Osteoblast (primary cell): ENCODE results near the gene FREM1. TPM values are rescaled to one million over a fixed set of nuclear protein-coding genes. Genes with fewer than 3 reads are reported as not detected.

ENCODE experiments used
- DNase-seq: peaks from one replicate; pipeline ENCODE4 v3.0.0; 2011; ENCODE audit warnings: low spot score, mixed read lengths; ENCODE audit not compliant: insufficient read length; ENCODE audit errors: missing footprints
- H2AFZ ChIP-seq: 2 replicates; pipeline ENCODE4 v1.6.0; 2011; ENCODE audit warnings: mild to moderate bottlenecking, low read length
- H3K27ac ChIP-seq: 2 replicates; pipeline ENCODE4 v1.5.1; 2011; ENCODE audit warnings: mild to moderate bottlenecking, low read depth, low read length, moderate library complexity
- H3K27me3 ChIP-seq: 2 replicates; pipeline ENCODE4 v1.6.0; 2012; ENCODE audit warnings: mild to moderate bottlenecking, control low read depth, inconsistent platforms, low read length, moderate library complexity; ENCODE audit not compliant: insufficient read depth
- H3K36me3 ChIP-seq: 2 replicates; pipeline ENCODE4 v1.5.1; 2011; ENCODE audit warnings: mild to moderate bottlenecking, low read length, control low read depth, moderate library complexity; ENCODE audit not compliant: insufficient read depth
- H3K4me1 ChIP-seq: 2 replicates; pipeline ENCODE4 v1.5.1; 2011; ENCODE audit warnings: mild to moderate bottlenecking, low read length, control low read depth, moderate library complexity; ENCODE audit not compliant: insufficient read depth
- H3K4me2 ChIP-seq: 2 replicates; pipeline ENCODE4 v1.6.0; 2011; ENCODE audit warnings: mild to moderate bottlenecking, low read length; ENCODE audit not compliant: insufficient read depth
- H3K4me3 ChIP-seq: fragments of 200-600 bp; sonication (generic); 3 replicates; pipeline ENCODE4 v1.5.1; 2012; ENCODE audit warnings: mild to moderate bottlenecking, low read length, inconsistent platforms; ENCODE audit not compliant: insufficient read depth
- H3K79me2 ChIP-seq: 2 replicates; pipeline ENCODE4 v1.6.0; 2012; ENCODE audit warnings: mild to moderate bottlenecking, low read length, control low read depth, inconsistent platforms; ENCODE audit not compliant: insufficient read depth
- H3K9me3 ChIP-seq: 2 replicates; pipeline ENCODE4 v1.5.1; 2011; ENCODE audit warnings: low read depth, low read length, control low read depth
- H4K20me1 ChIP-seq: 2 replicates; pipeline ENCODE4 v1.6.0; 2012; ENCODE audit warnings: mild to moderate bottlenecking, low read length, control low read depth; ENCODE audit not compliant: insufficient read depth
- total RNA-seq: library from RNA; depleted of rRNA; stranded (reverse); fragments of >200 nt; gene quantifications from 2 replicates; pipeline ENCODE4 v1.2.3, GENCODE V29; 2012
- TF ChIP-seq, protein P1 (sequence below): IDR thresholded peaks from 2 replicates; pipeline ENCODE4 v1.5.1; 2011; ENCODE audit warnings: mild to moderate bottlenecking, low read depth, low read length, moderate library complexity; ENCODE audit errors: extremely low read depth

Gene FREM1
- total RNA-seq, 1 donor, result 0.72 TPM

DNA sequence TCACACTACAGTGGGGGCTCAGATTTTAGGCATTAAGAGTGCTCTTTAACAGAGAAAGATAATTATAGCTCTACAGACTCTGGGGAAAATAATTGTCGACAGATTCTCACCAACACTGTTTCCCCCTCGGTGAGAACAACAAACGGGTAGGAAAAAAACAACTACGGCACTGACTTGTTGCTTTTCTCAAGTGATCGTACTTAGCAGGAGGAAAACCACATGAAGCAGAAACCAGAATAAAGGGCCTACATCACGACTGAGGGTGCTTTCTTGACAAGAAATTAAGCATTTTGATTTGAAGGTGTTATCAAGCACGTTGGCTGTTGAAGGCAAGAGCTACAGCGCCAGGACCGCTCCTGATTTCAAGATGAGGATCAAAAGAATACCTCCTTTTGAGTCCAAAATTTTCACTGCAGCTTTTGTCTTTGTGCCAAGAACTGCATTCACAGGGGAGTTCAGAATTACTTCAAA lies 160.5 kb downstream of the FREM1 start:
- no peak overlapping the region for H3K27ac ChIP-seq
- no peaks in the 10 kb centered on the region for H3K79me2 ChIP-seq
- no peak overlapping the region for H3K4me2 ChIP-seq
- no peaks in the 10 kb centered on the region for H3K4me1 ChIP-seq
- H3K9me3 ChIP-seq, result no peaks in the 10 kb centered on the region
- no peaks in the 10 kb centered on the region for H3K27me3 ChIP-seq
- no peak for DNase-seq
- H4K20me1 ChIP-seq, result no peaks in the 10 kb centered on the region
- H3K36me3 ChIP-seq, result no peaks in the 10 kb centered on the region
- no peak overlapping the region for H3K4me3 ChIP-seq
- TF ChIP-seq, protein P1, sequence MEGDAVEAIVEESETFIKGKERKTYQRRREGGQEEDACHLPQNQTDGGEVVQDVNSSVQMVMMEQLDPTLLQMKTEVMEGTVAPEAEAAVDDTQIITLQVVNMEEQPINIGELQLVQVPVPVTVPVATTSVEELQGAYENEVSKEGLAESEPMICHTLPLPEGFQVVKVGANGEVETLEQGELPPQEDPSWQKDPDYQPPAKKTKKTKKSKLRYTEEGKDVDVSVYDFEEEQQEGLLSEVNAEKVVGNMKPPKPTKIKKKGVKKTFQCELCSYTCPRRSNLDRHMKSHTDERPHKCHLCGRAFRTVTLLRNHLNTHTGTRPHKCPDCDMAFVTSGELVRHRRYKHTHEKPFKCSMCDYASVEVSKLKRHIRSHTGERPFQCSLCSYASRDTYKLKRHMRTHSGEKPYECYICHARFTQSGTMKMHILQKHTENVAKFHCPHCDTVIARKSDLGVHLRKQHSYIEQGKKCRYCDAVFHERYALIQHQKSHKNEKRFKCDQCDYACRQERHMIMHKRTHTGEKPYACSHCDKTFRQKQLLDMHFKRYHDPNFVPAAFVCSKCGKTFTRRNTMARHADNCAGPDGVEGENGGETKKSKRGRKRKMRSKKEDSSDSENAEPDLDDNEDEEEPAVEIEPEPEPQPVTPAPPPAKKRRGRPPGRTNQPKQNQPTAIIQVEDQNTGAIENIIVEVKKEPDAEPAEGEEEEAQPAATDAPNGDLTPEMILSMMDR, result no peak
- no peak overlapping the region for H2AFZ ChIP-seq

DNA sequence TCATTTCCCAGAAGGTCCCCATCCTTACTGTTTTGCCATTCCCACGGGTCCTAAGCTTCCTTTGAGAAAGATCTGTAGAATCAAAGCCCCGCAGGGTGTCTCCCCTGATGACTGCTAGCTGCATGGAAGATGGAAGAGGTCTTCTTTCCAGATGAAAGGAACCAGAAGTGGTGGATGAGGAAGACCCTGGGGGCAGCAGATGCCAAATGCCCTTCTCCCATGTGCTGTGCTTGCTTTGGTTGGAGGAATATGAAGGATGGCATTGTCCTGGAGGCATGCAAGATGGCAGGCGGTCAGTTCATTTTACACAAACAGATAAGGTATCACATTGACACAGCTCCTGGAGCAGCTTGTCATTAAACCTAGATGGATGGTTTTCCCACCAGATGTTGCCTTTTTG lies 161.9 kb downstream of the FREM1 start:
- Histone ChIP-seq H3K4me2 (no peak overlapping the region), H3K4me1 (no peaks in the 10 kb centered on the region), H3K4me3 (no peak overlapping the region), H3K36me3 (no peaks in the 10 kb centered on the region), H3K27ac (no peak overlapping the region), H3K79me2 (no peaks in the 10 kb centered on the region), H2AFZ (no peak overlapping the region), H3K27me3 (no peaks in the 10 kb centered on the region), H3K9me3 (no peaks in the 10 kb centered on the region), H4K20me1 (no peaks in the 10 kb centered on the region)
- TF ChIP-seq, protein P1, result no peak
- no peak for DNase-seq

DNA sequence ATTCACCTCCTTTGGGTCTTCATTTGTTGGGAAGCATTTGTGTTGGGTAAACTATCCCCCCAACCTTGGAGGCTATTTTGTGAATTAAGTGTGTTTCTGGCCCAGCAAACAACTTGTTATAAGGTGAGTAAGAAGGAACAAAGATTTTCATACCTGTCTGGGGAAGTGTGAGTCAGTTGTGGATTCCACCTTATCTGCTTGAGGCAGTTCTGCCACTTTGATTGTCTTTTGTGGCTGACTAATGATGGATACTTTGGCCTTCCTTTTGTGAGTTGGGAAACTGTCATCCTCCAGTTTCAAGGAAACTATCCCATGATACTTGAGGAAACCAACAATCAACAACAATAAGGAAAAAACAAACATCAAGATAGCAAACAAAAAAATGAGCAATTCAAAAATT lies 163.1 kb downstream of the FREM1 start:
- TF ChIP-seq, protein P1, result no peak
- no peaks in the 10 kb centered on the region for H3K79me2 ChIP-seq
- H2AFZ ChIP-seq, result no peak overlapping the region
- no peaks in the 10 kb centered on the region for H3K36me3 ChIP-seq
- H3K27ac ChIP-seq, result no peak overlapping the region
- no peak overlapping the region for H3K4me3 ChIP-seq
- no peak overlapping the region for H3K4me2 ChIP-seq
- no peaks in the 10 kb centered on the region for H3K4me1 ChIP-seq
- no peaks in the 10 kb centered on the region for H3K27me3 ChIP-seq
- no peaks in the 10 kb centered on the region for H4K20me1 ChIP-seq
- no peak for DNase-seq
- H3K9me3 ChIP-seq, result no peaks in the 10 kb centered on the region

DNA sequence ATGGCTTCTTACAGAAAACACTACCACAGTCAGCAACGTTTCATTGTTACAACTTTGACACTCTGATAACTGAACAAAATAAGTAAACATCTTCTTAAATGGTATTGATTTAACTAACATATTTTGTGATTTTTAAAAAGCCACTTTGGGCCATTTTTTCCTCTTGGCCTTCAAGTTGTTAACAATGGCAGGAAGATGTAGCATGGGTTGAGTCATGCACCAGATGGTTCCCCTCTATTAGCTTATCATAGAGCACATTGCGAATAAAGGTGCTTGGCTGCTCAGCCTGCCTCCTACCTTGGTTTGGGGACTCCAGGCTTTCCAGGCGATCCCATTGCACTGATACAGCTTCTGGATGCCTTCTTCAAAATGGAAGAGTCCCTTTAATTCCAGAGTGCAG lies 163.6 kb downstream of the FREM1 start:
- H3K4me3 ChIP-seq, result no peak overlapping the region
- H4K20me1 ChIP-seq, result no peaks in the 10 kb centered on the region
- H3K27ac ChIP-seq, result no peak overlapping the region
- no peaks in the 10 kb centered on the region for H3K9me3 ChIP-seq
- no peaks in the 10 kb centered on the region for H3K79me2 ChIP-seq
- TF ChIP-seq, protein P1, result no peak
- H3K4me2 ChIP-seq, result no peak overlapping the region
- no peaks in the 10 kb centered on the region for H3K36me3 ChIP-seq
- no peaks in the 10 kb centered on the region for H3K27me3 ChIP-seq
- H3K4me1 ChIP-seq, result no peaks in the 10 kb centered on the region
- no peak for DNase-seq
- no peak overlapping the region for H2AFZ ChIP-seq
